Lower lobe of right lung (tissue), 2 donors: Measurements from ENCODE around the gene FAM89A. TPM values are rescaled to one million over a fixed set of nuclear protein-coding genes. Genes with fewer than 3 reads are reported as not detected.
A peak's percentile ranks its signal among the peaks of the same experiment; 100 is the strongest.

ENCODE experiments used
- ATAC-seq, 2 donors: fragments of 200-7000 bp; cut with Tn5 transposase; one replicate each; pipeline ENCODE4 v1.9.1; 2020 to 2022; ENCODE audit warnings: mild to moderate bottlenecking in 2 of 2, moderate library complexity in 2 of 2
- DNase-seq: peaks from one replicate; pipeline ENCODE4 v3.0.0-alpha.2; 2020
- H3K27ac ChIP-seq: fragments of 200-600 bp; one replicate; pipeline ENCODE4 v1.8.0; 2022
- H3K27me3 ChIP-seq: fragments of 200-600 bp; one replicate; pipeline ENCODE4 v1.8.0; 2022; ENCODE audit warnings: low read depth
- H3K36me3 ChIP-seq: fragments of 200-600 bp; one replicate; pipeline ENCODE4 v1.8.0; 2022; ENCODE audit warnings: mild to moderate bottlenecking
- H3K4me1 ChIP-seq: fragments of 200-600 bp; one replicate; pipeline ENCODE4 v1.8.0; 2022
- H3K4me3 ChIP-seq: fragments of 200-600 bp; one replicate; pipeline ENCODE4 v1.8.0; 2022; ENCODE audit warnings: mild to moderate bottlenecking
- H3K9me3 ChIP-seq: fragments of 200-600 bp; one replicate; pipeline ENCODE4 v1.8.0; 2022
- intact Hi-C: fragments of 100-400 bp; cut with DNase I; formaldehyde crosslinking; loops from one replicate; pipeline ENCODE4 v1.11.0; 2022
- total RNA-seq: library from RNA; stranded (reverse); fragmentation: NEBNext Ultra II Directional; extraction: Animal tissue kit (Norgen Biotek cat#: 25700); gene quantifications from one replicate; pipeline ENCODE4 v1.2.1, GENCODE V29; 2021
- TF ChIP-seq, protein P1 (sequence below): fragments of 200-600 bp; IDR thresholded peaks from one replicate; pipeline ENCODE4 v1.8.0; 2022; ENCODE audit warnings: antibody characterized with exemption, mild to moderate bottlenecking
- donor health status: DM: no; HTN: yes; CAD: no; lungs with severe emphysema.

The FAM89A gene
- total RNA-seq, 1 donor from 2014 or later: 54.6 TPM

DNA sequence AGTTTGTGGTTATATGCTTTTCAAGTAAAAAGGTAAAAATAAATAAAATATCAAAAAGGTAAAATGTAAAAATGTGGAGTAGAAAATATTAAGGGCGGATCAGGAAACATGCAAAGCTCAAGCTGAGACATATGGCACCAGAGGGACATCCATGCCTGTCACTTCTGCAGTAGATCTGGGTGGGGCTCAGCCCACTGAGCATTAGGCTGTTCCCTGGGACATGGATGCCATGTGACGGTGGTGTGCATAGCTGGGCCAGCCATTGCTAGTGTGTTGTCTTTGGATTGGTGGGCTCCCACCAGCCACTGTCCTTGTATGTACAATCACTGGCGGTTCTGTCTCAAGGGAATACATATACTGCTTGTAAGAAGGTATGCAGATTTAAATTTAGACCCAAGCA is 64.4 kb downstream of the FAM89A start:
- no peak overlapping the region for H3K27ac ChIP-seq
- H3K36me3 ChIP-seq: peaks cover 11% of the 10 kb centered on the region
- no peak for ATAC-seq
- intact Hi-C loops: no loop called here
- H3K4me3 ChIP-seq: no peak overlapping the region
- no peak for DNase-seq
- H3K9me3 ChIP-seq: no peaks in the 10 kb centered on the region
- TF ChIP-seq, protein P1, sequence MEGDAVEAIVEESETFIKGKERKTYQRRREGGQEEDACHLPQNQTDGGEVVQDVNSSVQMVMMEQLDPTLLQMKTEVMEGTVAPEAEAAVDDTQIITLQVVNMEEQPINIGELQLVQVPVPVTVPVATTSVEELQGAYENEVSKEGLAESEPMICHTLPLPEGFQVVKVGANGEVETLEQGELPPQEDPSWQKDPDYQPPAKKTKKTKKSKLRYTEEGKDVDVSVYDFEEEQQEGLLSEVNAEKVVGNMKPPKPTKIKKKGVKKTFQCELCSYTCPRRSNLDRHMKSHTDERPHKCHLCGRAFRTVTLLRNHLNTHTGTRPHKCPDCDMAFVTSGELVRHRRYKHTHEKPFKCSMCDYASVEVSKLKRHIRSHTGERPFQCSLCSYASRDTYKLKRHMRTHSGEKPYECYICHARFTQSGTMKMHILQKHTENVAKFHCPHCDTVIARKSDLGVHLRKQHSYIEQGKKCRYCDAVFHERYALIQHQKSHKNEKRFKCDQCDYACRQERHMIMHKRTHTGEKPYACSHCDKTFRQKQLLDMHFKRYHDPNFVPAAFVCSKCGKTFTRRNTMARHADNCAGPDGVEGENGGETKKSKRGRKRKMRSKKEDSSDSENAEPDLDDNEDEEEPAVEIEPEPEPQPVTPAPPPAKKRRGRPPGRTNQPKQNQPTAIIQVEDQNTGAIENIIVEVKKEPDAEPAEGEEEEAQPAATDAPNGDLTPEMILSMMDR: no peak
- no peaks in the 10 kb centered on the region for H3K27me3 ChIP-seq
- H3K4me1 ChIP-seq: peaks cover 47% of the 10 kb centered on the region

DNA sequence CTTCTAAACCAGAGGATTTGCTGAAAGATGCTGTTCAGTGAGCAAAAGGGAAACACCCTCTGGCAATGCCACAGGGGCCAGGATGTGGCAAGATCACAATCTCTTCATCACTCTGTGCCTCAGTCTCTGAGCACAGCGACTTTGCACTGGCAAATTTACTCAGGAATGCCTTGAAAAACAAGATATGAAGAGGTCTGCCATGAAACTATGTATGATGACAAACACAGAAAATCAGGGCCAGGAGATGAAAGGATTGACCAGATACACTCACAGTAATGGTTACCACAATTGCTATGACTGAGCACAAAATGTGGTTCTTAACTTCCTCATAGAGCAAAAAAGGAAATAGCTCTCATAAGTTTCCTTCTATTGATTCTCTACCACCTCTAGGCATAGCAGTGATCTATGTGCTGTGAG is 67.2 kb downstream of the FAM89A start:
- H3K36me3 ChIP-seq: peaks cover 13% of the 10 kb centered on the region
- DNase-seq: no peak
- peak; percentile 37 to 76 for ATAC-seq
- H3K27ac ChIP-seq: no peak overlapping the region
- H3K4me3 ChIP-seq: no peak overlapping the region
- peaks cover 31% of the 10 kb centered on the region for H3K4me1 ChIP-seq
- TF ChIP-seq, protein P1: no peak
- intact Hi-C loops: no loop called here
- H3K9me3 ChIP-seq: no peaks in the 10 kb centered on the region
- H3K27me3 ChIP-seq: no peaks in the 10 kb centered on the region

DNA sequence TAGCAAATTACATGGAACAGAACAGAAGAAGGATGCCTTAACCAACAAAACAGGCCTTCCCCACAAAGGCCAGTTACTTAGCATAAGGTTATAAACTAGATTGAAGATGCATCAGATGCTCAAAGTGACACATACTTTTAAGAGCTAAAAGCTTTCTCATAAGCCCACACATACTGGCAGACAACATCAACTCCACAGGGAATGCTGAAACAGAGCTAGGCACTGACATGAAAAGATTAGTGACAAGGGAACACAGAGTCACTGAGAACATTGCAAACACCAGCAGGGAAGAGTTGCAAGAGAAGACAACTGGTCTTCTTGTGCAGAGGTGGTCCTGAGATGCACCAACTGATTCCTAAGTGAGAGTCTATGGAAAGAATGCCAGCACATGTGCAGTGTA is 68.3 kb downstream of the FAM89A start:
- no peak for ATAC-seq
- intact Hi-C loops: no loop called here

GRCh38 chr1:230970432-230970831 is 69.6 kb downstream of the FAM89A start:
- intact Hi-C loops: no loop called here
- no peak for DNase-seq

More for the DNA sequence above, 68.3 kb downstream of the FAM89A start:
- no peaks in the 10 kb centered on the region for H3K9me3 ChIP-seq
- H3K27me3 ChIP-seq: no peaks in the 10 kb centered on the region
- peaks cover 20% of the 10 kb centered on the region for H3K4me1 ChIP-seq
- TF ChIP-seq, protein P1: no peak
- H3K4me3 ChIP-seq: no peak overlapping the region
- peaks cover 13% of the 10 kb centered on the region for H3K36me3 ChIP-seq
- no peak overlapping the region for H3K27ac ChIP-seq
- no peak for DNase-seq

More at GRCh38 chr1:230970432-230970831, 69.6 kb downstream of the FAM89A start:
- no peak for ATAC-seq
- peaks cover 6% of the 10 kb centered on the region for H3K36me3 ChIP-seq
- H3K27ac ChIP-seq: no peak overlapping the region
- TF ChIP-seq, protein P1: no peak
- no peaks in the 10 kb centered on the region for H3K9me3 ChIP-seq
- H3K4me3 ChIP-seq: no peak overlapping the region
- no peaks in the 10 kb centered on the region for H3K27me3 ChIP-seq
- H3K4me1 ChIP-seq: peaks cover 13% of the 10 kb centered on the region

Other genes with a start within 250 kb of the FAM89A start
- gene C1orf198, start 171.7 kb downstream of the FAM89A start, total RNA-seq: 101 TPM
- 17.0 TPM for gene TTC13, start 61.4 kb downstream of the FAM89A start, total RNA-seq
- 18.4 TPM for gene ARV1, start 61.2 kb downstream of the FAM89A start, total RNA-seq
- gene TRIM67, start 121.8 kb upstream of the FAM89A start, total RNA-seq: not detected
- 36.7 TPM for gene GNPAT, start 201.0 kb upstream of the FAM89A start, total RNA-seq